HG03175 (cell line): ENCODE data around the gene GPC3.
"Not testable (repeated sequence)": the region's sequence is repeated elsewhere in the genome, so short reads cannot be mapped to it uniquely, and the experiment has no call there.

Experiments
- ATAC-seq: cut with Tn5 transposase; IDR thresholded peaks from one replicate; pipeline ENCODE4 v1.9.1; 2021; ENCODE audit warnings: mild to moderate bottlenecking, moderate library complexity; ENCODE audit not compliant: unreplicated experiment

GPC3 gene

GRCh38 chrX:133905305-133905704 lies 80.1 kb downstream of the GPC3 start:
- no peak for ATAC-seq

- no peak for ATAC-seq
Measured at GRCh38 chrX:133897593-133898163, 87.7 kb downstream of the GPC3 start.

- ATAC-seq, result no peak
Measured at GRCh38 chrX:133892337-133892736, 93.1 kb downstream of the GPC3 start.

GRCh38 chrX:133888984-133889383 lies 96.4 kb downstream of the GPC3 start:
- no peak for ATAC-seq

GRCh38 chrX:133888084-133888483 lies 97.3 kb downstream of the GPC3 start:
- ATAC-seq, result not testable (repeated sequence)

GRCh38 chrX:133884430-133885394 lies 100.7 kb downstream of the GPC3 start:
- ATAC-seq, result no peak

- ATAC-seq, result no peak
Measured at GRCh38 chrX:133881893-133882292, 103.5 kb downstream of the GPC3 start.

GRCh38 chrX:133881007-133881406 lies 104.4 kb downstream of the GPC3 start:
- ATAC-seq, result no peak

GRCh38 chrX:133880032-133880443 lies 105.4 kb downstream of the GPC3 start:
- peak; percentile 67 for ATAC-seq

- ATAC-seq, result no peak
Measured at GRCh38 chrX:133878710-133879109, 106.7 kb downstream of the GPC3 start.

GRCh38 chrX:133876646-133877045 lies 108.7 kb downstream of the GPC3 start:
- no peak for ATAC-seq

GRCh38 chrX:133869270-133869669 lies 116.1 kb downstream of the GPC3 start:
- peak; percentile 57 for ATAC-seq

GRCh38 chrX:133868682-133869081 lies 116.7 kb downstream of the GPC3 start:
- ATAC-seq, result no peak

- no peak for ATAC-seq
Measured at GRCh38 chrX:133868250-133868649, 117.1 kb downstream of the GPC3 start.

GRCh38 chrX:133865761-133866471 lies 119.5 kb downstream of the GPC3 start:
- no peak for ATAC-seq

GRCh38 chrX:133864236-133864635 lies 121.2 kb downstream of the GPC3 start:
- ATAC-seq, result no peak

GRCh38 chrX:133859860-133860259 lies 125.5 kb downstream of the GPC3 start:
- no peak for ATAC-seq

GRCh38 chrX:133859336-133859735 lies 126.1 kb downstream of the GPC3 start:
- no peak for ATAC-seq

GRCh38 chrX:133857640-133858269 lies 127.6 kb downstream of the GPC3 start:
- ATAC-seq, result no peak

- no peak for ATAC-seq
Measured at GRCh38 chrX:133856819-133857218, 128.6 kb downstream of the GPC3 start.

- ATAC-seq, result no peak
Measured at GRCh38 chrX:133854290-133854689, 131.1 kb downstream of the GPC3 start.
